GM12878 (cell line): Measurements from ENCODE around the gene TFR2. TPM values are rescaled to one million over a fixed set of nuclear protein-coding genes. Genes with fewer than 3 reads are reported as not detected.
A peak's percentile ranks its signal among the peaks of the same experiment; 100 is the strongest.

Experiments
- ATF7 ChIP-seq: fragments of 450-650 bp; IDR thresholded peaks from 2 replicates; pipeline ENCODE4 v1.6.1; 2016; ENCODE audit warnings: low read depth, mild to moderate bottlenecking
- HDAC2 ChIP-seq: fragments of 200-600 bp; sonication (generic); IDR thresholded peaks from 2 replicates; pipeline ENCODE4 v1.6.1; 2017
- HDAC6 ChIP-seq: fragments of 200-600 bp; sonication (generic); IDR thresholded peaks from one replicate; pipeline ENCODE4 v1.8.0; 2017; ENCODE audit warnings: antibody characterized with exemption; ENCODE audit not compliant: unreplicated experiment
- JUNB ChIP-seq: IDR thresholded peaks from 2 replicates; pipeline ENCODE4 v1.6.1; 2016; ENCODE audit warnings: antibody characterized with exemption, mild to moderate bottlenecking
- LARP7 ChIP-seq: fragments of 450-650 bp; IDR thresholded peaks from 2 replicates; pipeline ENCODE4 v1.6.1; 2017; ENCODE audit warnings: mild to moderate bottlenecking
- NFXL1 ChIP-seq: fragments of 450-650 bp; IDR thresholded peaks from 2 replicates; pipeline ENCODE4 v1.6.1; 2017; ENCODE audit warnings: antibody characterized with exemption, mild to moderate bottlenecking, borderline replicate concordance
- NRF1 ChIP-seq: conservative IDR thresholded peaks from 2 replicates; pipeline ENCODE4 v1.6.1; 2011; ENCODE audit warnings: mild to moderate bottlenecking, low read depth, low read length, improper control_type of control experiment
- RELA ChIP-seq: fragments of 450-650 bp; IDR thresholded peaks from 2 replicates; pipeline ENCODE4 v1.8.0; 2014; ENCODE audit warnings: borderline replicate concordance; ENCODE audit not compliant: partially characterized antibody
- RFX5 ChIP-seq: IDR thresholded peaks from 2 replicates; pipeline ENCODE4 v1.6.1; 2011; ENCODE audit warnings: low read depth, low read length, improper control_type of control experiment
- RUNX3 ChIP-seq: IDR thresholded peaks from 2 replicates; pipeline ENCODE4 v1.6.1; 2012; ENCODE audit warnings: low read length, inconsistent platforms
- SKIL ChIP-seq: fragments of 450-650 bp; IDR thresholded peaks from 2 replicates; pipeline ENCODE4 v1.6.1; 2017; ENCODE audit warnings: mild to moderate bottlenecking, low read depth, inconsistent platforms; ENCODE audit not compliant: poor library complexity, severe bottlenecking
- SMARCA5 ChIP-seq: fragments of 450-650 bp; IDR thresholded peaks from 2 replicates; pipeline ENCODE4 v1.6.1; 2017; ENCODE audit warnings: mild to moderate bottlenecking
- SRF ChIP-seq, 2 experiments: IDR thresholded peaks; 2 replicates each; pipeline ENCODE4 v1.6.1; 2011; ENCODE audit warnings: low read depth in 2 of 2, low read length in 2 of 2, mild to moderate bottlenecking in 1 of 2, moderate library complexity in 1 of 2
- ZBTB4 ChIP-seq: fragments of 450-650 bp; formaldehyde crosslinking; IDR thresholded peaks from 2 replicates; pipeline ENCODE4 v1.4.0; 2022; ENCODE audit warnings: mild to moderate bottlenecking, moderate library complexity
- polyA plus RNA-seq, 11 experiments: library from polyadenylated mRNA; depleted of rRNA in 4 of 11; unstranded in 6 of 11; stranded (reverse) in 5 of 11; fragments of >200 nt; fragmentation: Nextera tagmentation in 4 of 11; fragmentation: Illumina TruSeq in 1 of 11; extraction: Ambion mirVana in 4 of 11; extraction: Trizol in 1 of 11; gene quantifications; 1 replicate in 1 of 11; 2 replicates in 10 of 11; pipeline versions ENCODE4 v1.2.1 to v1.2.3, GENCODE V29; 2011 to 2016; ENCODE audit warnings: inconsistent platforms in 2 of 11, missing spikeins in 2 of 11, low read depth in 1 of 11
- total RNA-seq, 4 experiments: library from RNA; depleted of rRNA in 3 of 4; stranded (reverse); fragments of >200 nt in 3 of 4; fragmentation: Illumina TruSeq in 1 of 4; extraction: Trizol in 1 of 4; gene quantifications; 2 replicates each; pipeline versions ENCODE4 v1.2.1 to v1.2.3, GENCODE V29; 2013 to 2021
- TF ChIP-seq, protein P1 (sequence below): IDR thresholded peaks from 2 replicates; pipeline ENCODE4 v1.6.1; 2011; ENCODE audit warnings: mild to moderate bottlenecking, low read depth, low read length, moderate library complexity; ENCODE audit not compliant: insufficient replicate concordance
- TF ChIP-seq, protein P2 (sequence below): fragments of 150-350 bp; IDR thresholded peaks from 2 replicates; pipeline ENCODE4 v1.6.1; 2014; ENCODE audit warnings: mild to moderate bottlenecking, low read depth, low read length
- TF ChIP-seq, protein P3 (sequence below): IDR thresholded peaks from 2 replicates; pipeline ENCODE4 v1.6.1; 2011; ENCODE audit warnings: low read depth, low read length, improper control_type of control experiment, borderline replicate concordance

TFR2 gene
- total and polyA plus RNA-seq, 10 of the 15 experiments (the other 5 are each of a cell fraction or from before 2014, with no cell fraction given) = 0.30 to 7.2 (median 1.8) TPM

DNA sequence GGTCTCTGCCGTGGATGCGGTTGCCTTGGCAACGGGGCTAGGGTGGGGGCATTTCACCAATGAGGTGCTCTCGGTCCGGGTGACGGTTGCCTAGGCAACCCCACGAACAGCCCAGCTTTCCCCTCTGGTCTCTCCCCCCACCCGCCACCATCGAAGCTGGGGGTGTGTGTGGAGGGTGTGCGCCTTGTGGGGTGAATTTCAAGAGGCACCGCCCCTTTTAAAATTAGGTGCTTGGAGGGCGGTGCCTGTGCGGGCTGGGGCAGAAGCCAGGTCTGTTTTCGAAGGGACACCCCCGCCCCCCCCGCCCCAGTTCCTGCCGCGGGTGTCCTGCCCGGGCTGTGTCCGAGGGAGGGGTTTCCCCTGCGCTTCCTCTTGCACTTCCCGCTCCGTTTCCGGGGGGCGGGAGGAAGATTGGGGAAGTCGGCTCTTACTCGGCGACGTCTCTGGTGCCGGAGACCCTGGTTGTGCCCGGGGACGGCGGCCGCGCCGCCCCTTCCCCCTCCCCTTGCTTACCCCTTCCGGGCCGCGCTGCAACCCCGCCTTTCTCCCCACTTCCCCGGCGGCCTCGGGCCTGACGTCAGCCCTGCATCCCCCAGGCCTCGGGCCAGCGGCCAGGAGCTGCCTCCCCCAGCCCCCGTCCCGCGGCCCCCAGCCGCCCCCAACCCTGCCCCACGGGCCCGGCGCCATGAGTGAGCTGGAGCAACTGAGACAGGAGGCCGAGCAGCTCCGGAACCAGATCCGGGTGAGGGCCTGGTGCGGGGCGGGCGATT, 34.4 kb upstream of the TFR2 start (continued):
- TF ChIP-seq, protein P1, sequence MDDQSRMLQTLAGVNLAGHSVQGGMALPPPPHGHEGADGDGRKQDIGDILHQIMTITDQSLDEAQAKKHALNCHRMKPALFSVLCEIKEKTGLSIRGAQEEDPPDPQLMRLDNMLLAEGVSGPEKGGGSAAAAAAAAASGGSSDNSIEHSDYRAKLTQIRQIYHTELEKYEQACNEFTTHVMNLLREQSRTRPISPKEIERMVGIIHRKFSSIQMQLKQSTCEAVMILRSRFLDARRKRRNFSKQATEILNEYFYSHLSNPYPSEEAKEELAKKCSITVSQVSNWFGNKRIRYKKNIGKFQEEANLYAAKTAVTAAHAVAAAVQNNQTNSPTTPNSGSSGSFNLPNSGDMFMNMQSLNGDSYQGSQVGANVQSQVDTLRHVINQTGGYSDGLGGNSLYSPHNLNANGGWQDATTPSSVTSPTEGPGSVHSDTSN = no peak
- TF ChIP-seq NFXL1 = no peak
- 0 out of 2 replicates have a peak, but pooled peaks have one; percentile 9 for TF ChIP-seq RFX5
- TF ChIP-seq RUNX3 = 0 out of 2 replicates have a peak, but pooled peaks have one; percentile 32
- TF ChIP-seq, protein P2, sequence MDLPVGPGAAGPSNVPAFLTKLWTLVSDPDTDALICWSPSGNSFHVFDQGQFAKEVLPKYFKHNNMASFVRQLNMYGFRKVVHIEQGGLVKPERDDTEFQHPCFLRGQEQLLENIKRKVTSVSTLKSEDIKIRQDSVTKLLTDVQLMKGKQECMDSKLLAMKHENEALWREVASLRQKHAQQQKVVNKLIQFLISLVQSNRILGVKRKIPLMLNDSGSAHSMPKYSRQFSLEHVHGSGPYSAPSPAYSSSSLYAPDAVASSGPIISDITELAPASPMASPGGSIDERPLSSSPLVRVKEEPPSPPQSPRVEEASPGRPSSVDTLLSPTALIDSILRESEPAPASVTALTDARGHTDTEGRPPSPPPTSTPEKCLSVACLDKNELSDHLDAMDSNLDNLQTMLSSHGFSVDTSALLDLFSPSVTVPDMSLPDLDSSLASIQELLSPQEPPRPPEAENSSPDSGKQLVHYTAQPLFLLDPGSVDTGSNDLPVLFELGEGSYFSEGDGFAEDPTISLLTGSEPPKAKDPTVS = no peak
- TF ChIP-seq SMARCA5 = no peak
- no peak for TF ChIP-seq RELA
- no peak for TF ChIP-seq HDAC2
- no peak for TF ChIP-seq ZBTB4 (CRISPR knock-in tag)
- TF ChIP-seq SRF (IDR thresholded peaks at IDR 0.05; ENCODE audit: low read depth in 2 of 2, low read length in 2 of 2) = no peak
- no peak for TF ChIP-seq NRF1
- no peak for TF ChIP-seq SKIL
- 0 out of 2 replicates have a peak, but pooled peaks have one; percentile 19 for TF ChIP-seq ATF7
- TF ChIP-seq, protein P3, sequence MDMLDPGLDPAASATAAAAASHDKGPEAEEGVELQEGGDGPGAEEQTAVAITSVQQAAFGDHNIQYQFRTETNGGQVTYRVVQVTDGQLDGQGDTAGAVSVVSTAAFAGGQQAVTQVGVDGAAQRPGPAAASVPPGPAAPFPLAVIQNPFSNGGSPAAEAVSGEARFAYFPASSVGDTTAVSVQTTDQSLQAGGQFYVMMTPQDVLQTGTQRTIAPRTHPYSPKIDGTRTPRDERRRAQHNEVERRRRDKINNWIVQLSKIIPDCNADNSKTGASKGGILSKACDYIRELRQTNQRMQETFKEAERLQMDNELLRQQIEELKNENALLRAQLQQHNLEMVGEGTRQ = no peak
- no peak for TF ChIP-seq HDAC6
- no peak for TF ChIP-seq JUNB
- no peak for TF ChIP-seq LARP7
